Neural cell (in vitro differentiated cells): ENCODE measurements around the gene FOXP2. TPM values are rescaled to one million over a fixed set of nuclear protein-coding genes. Genes with fewer than 3 reads are reported as not detected.

Source experiments
- H2AFZ ChIP-seq: fragments of 200-600, 300-800 bp; sonication (generic), shearing (Covaris generic); 2 replicates; pipeline ENCODE4 v1.6.0; 2014; ENCODE audit warnings: low read depth, mild to moderate bottlenecking, antibody characterized with exemption, low read length, moderate library complexity
- H3F3A ChIP-seq: fragments of 200-600 bp; shearing (Covaris generic); 2 replicates; pipeline ENCODE4 v1.6.1; 2016; ENCODE audit warnings: mild to moderate bottlenecking, moderate library complexity, mixed read lengths, antibody characterized with exemption, low read length; ENCODE audit not compliant: insufficient read depth, poor library complexity, severe bottlenecking
- H3K27ac ChIP-seq: fragments of 200-600, 300-800 bp; sonication (generic), shearing (Covaris generic); 2 replicates; pipeline ENCODE4 v1.5.1; 2014; ENCODE audit warnings: mild to moderate bottlenecking, low read length, moderate library complexity
- H3K27me3 ChIP-seq: fragments of 300-800, 200-600 bp; sonication (generic), shearing (Covaris generic); 2 replicates; pipeline ENCODE4 v1.6.0; 2014; ENCODE audit warnings: mild to moderate bottlenecking, low read depth, low read length, moderate library complexity; ENCODE audit not compliant: insufficient read depth
- H3K36me3 ChIP-seq: fragments of 300-800, 200-600 bp; sonication (generic), shearing (Covaris generic); 2 replicates; pipeline ENCODE4 v1.5.1; 2014; ENCODE audit warnings: mild to moderate bottlenecking, antibody characterized with exemption, low read length, moderate library complexity; ENCODE audit not compliant: insufficient read depth
- H3K4me2 ChIP-seq: fragments of 300-800, 200-600 bp; sonication (generic), shearing (Covaris generic); 2 replicates; pipeline ENCODE4 v1.6.0; 2014; ENCODE audit warnings: mild to moderate bottlenecking, low read length
- H3K4me3 ChIP-seq: fragments of 300-800, 200-600 bp; sonication (generic), shearing (Covaris generic); 2 replicates; pipeline ENCODE4 v1.5.1; 2014; ENCODE audit warnings: mild to moderate bottlenecking, low read length, moderate library complexity
- H3K79me2 ChIP-seq: fragments of 200-600 bp; shearing (Covaris generic); replicated peaks from 2 replicates; pipeline ENCODE4 v1.6.0; 2014; ENCODE audit warnings: mild to moderate bottlenecking, low read length, moderate library complexity; ENCODE audit not compliant: insufficient read depth
- H3K9ac ChIP-seq: fragments of 300-800, 200-600 bp; sonication (generic), shearing (Covaris generic); 2 replicates; pipeline ENCODE4 v1.6.1; 2016; ENCODE audit warnings: mild to moderate bottlenecking, low read length, mixed read lengths
- H3K9me2 ChIP-seq: fragments of 200-600 bp; shearing (Covaris generic); 2 replicates; pipeline ENCODE4 v1.6.1; 2016; ENCODE audit warnings: mild to moderate bottlenecking, low read length, mixed read lengths; ENCODE audit not compliant: insufficient read depth
- H3K9me3 ChIP-seq: fragments of 200-600, 300-800 bp; sonication (generic), shearing (Covaris generic); 2 replicates; pipeline ENCODE4 v1.6.1; 2016; ENCODE audit warnings: mild to moderate bottlenecking, mixed run types, low read length, moderate library complexity, mixed read lengths
- H4K20me1 ChIP-seq: fragments of 200-600 bp; shearing (Covaris generic); 2 replicates; pipeline ENCODE4 v1.6.1; 2016; ENCODE audit warnings: mild to moderate bottlenecking, mixed run types; ENCODE audit not compliant: insufficient read depth
- CTCF ChIP-seq: fragments of 450-650 bp; IDR thresholded peaks from 2 replicates; pipeline ENCODE4 v1.5.1; 2014; ENCODE audit warnings: antibody characterized with exemption, mild to moderate bottlenecking, moderate library complexity; ENCODE audit not compliant: poor library complexity, severe bottlenecking
- EP300 ChIP-seq: fragments of 450-650 bp; conservative IDR thresholded peaks from 2 replicates; pipeline ENCODE4 v1.6.1; 2014; ENCODE audit warnings: antibody characterized with exemption, mild to moderate bottlenecking, moderate library complexity; ENCODE audit not compliant: poor library complexity, severe bottlenecking
- EZH2 ChIP-seq: fragments of 200-600, 300-800 bp; shearing (Covaris generic), sonication (generic); IDR thresholded peaks from 2 replicates; pipeline ENCODE4 v1.6.1; 2014; ENCODE audit warnings: antibody characterized with exemption, low read length, borderline replicate concordance, mild to moderate bottlenecking; ENCODE audit not compliant: insufficient read depth, poor library complexity, severe bottlenecking
- MXI1 ChIP-seq: fragments of 450-650 bp; conservative IDR thresholded peaks from 2 replicates; pipeline ENCODE4 v1.6.1; 2014; ENCODE audit warnings: antibody characterized with exemption, mild to moderate bottlenecking; ENCODE audit not compliant: poor library complexity, severe bottlenecking
- POLR2AphosphoS5 ChIP-seq: IDR thresholded peaks from 2 replicates; pipeline ENCODE4 v1.6.1; 2012
- RAD21 ChIP-seq: fragments of 450-650 bp; conservative IDR thresholded peaks from 2 replicates; pipeline ENCODE4 v1.6.1; 2014; ENCODE audit warnings: antibody characterized with exemption, mild to moderate bottlenecking, moderate library complexity
- REST ChIP-seq: IDR thresholded peaks from 2 replicates; pipeline ENCODE4 v1.6.1; 2012; ENCODE audit warnings: borderline replicate concordance
- SMC3 ChIP-seq: fragments of 450-650 bp; conservative IDR thresholded peaks from 2 replicates; pipeline ENCODE4 v1.6.1; 2014; ENCODE audit warnings: antibody characterized with exemption, mild to moderate bottlenecking, moderate library complexity; ENCODE audit not compliant: poor library complexity
- TAF1 ChIP-seq: IDR thresholded peaks from 2 replicates; pipeline ENCODE4 v1.6.1; 2012; ENCODE audit warnings: low read depth
- polyA plus RNA-seq: library from polyadenylated mRNA; depleted of rRNA; stranded (reverse); fragments of >200 nt; gene quantifications from 2 replicates; pipeline ENCODE4 v1.2.3, GENCODE V29; 2014

FOXP2 gene
- polyA plus RNA-seq, 1 donor from 2014 or later, result 51.3 TPM

- Histone ChIP-seq H3K27me3 (no peaks in the 10 kb centered on the region), H3K36me3 (no peaks in the 10 kb centered on the region), H3K9me2 (no peaks in the 10 kb centered on the region), H3K4me2 (no peak overlapping the region), H3F3A (no peaks in the 10 kb centered on the region), H3K4me3 (no peak overlapping the region), H3K79me2 (no peaks in the 10 kb centered on the region), H2AFZ (no peak overlapping the region), H3K9me3 (no peaks in the 10 kb centered on the region), H4K20me1 (no peaks in the 10 kb centered on the region), H3K9ac (no peak overlapping the region), H3K27ac (no peak overlapping the region)
- TF ChIP-seq MXI1 (no peak), RAD21 (no peak), EZH2 (no peak), REST (no peak), SMC3 (no peak), POLR2AphosphoS5 (no peak), TAF1 (no peak), EP300 (no peak), CTCF (no peak)
Measured at GRCh38 chr7:114459574-114459973, 45.0 kb downstream of the FOXP2 start.

- H3K9me2 ChIP-seq, result no peaks in the 10 kb centered on the region
- no peaks in the 10 kb centered on the region for H3K9me3 ChIP-seq
- no peaks in the 10 kb centered on the region for H3K27me3 ChIP-seq
- H2AFZ ChIP-seq, result no peak overlapping the region
- H3K36me3 ChIP-seq, result no peaks in the 10 kb centered on the region
- H3K79me2 ChIP-seq, result no peaks in the 10 kb centered on the region
- TF ChIP-seq EP300 (no peak), EZH2 (no peak), SMC3 (no peak), REST (no peak), MXI1 (no peak), POLR2AphosphoS5 (no peak), RAD21 (no peak), CTCF (no peak), TAF1 (no peak)
- no peaks in the 10 kb centered on the region for H3F3A ChIP-seq
- no peak overlapping the region for H3K4me3 ChIP-seq
- no peak overlapping the region for H3K27ac ChIP-seq
- no peak overlapping the region for H3K9ac ChIP-seq
- H4K20me1 ChIP-seq, result no peaks in the 10 kb centered on the region
- H3K4me2 ChIP-seq, result no peak overlapping the region
Measured at GRCh38 chr7:114460021-114460420, 45.4 kb downstream of the FOXP2 start.
